Mucosa of stomach (tissue), 1 donor: ENCODE measurements around the gene TBX6.

Source experiments
- H3K27me3 ChIP-seq: one replicate; pipeline ENCODE4 v1.7.0; 2013; ENCODE audit warnings: mild to moderate bottlenecking, low read length; ENCODE audit not compliant: control insufficient read depth, insufficient read depth
- H3K36me3 ChIP-seq: one replicate; pipeline ENCODE4 v1.7.0; 2013; ENCODE audit warnings: low read length; ENCODE audit not compliant: control insufficient read depth, insufficient read depth
- H3K4me1 ChIP-seq: one replicate; pipeline ENCODE4 v1.7.0; 2013; ENCODE audit warnings: mild to moderate bottlenecking, low read length; ENCODE audit not compliant: control insufficient read depth, insufficient read depth
- H3K4me3 ChIP-seq: one replicate; pipeline ENCODE4 v1.7.0; 2013; ENCODE audit warnings: low read length
- H3K9ac ChIP-seq: one replicate; pipeline ENCODE4 v1.7.0; 2013; ENCODE audit warnings: mild to moderate bottlenecking, low read length, moderate library complexity
- H3K9me3 ChIP-seq: one replicate; pipeline ENCODE4 v1.7.0; 2013; ENCODE audit warnings: mild to moderate bottlenecking, low read length, moderate library complexity; ENCODE audit not compliant: control insufficient read depth
- donor health status: Pancreatic carcinoma.

The TBX6 gene

GRCh38 chr16:30066761-30067583 lies 24.8 kb downstream of the TBX6 start:
- Histone ChIP-seq H3K36me3 (peaks cover 35% of the 10 kb centered on the region), H3K27me3 (no peaks in the 10 kb centered on the region), H3K9me3 (no peaks in the 10 kb centered on the region), H3K4me1 (peaks cover 46% of the 10 kb centered on the region), H3K4me3 (peak overlapping the region; percentile 98), H3K9ac (peak overlapping the region; percentile 96)

DNA sequence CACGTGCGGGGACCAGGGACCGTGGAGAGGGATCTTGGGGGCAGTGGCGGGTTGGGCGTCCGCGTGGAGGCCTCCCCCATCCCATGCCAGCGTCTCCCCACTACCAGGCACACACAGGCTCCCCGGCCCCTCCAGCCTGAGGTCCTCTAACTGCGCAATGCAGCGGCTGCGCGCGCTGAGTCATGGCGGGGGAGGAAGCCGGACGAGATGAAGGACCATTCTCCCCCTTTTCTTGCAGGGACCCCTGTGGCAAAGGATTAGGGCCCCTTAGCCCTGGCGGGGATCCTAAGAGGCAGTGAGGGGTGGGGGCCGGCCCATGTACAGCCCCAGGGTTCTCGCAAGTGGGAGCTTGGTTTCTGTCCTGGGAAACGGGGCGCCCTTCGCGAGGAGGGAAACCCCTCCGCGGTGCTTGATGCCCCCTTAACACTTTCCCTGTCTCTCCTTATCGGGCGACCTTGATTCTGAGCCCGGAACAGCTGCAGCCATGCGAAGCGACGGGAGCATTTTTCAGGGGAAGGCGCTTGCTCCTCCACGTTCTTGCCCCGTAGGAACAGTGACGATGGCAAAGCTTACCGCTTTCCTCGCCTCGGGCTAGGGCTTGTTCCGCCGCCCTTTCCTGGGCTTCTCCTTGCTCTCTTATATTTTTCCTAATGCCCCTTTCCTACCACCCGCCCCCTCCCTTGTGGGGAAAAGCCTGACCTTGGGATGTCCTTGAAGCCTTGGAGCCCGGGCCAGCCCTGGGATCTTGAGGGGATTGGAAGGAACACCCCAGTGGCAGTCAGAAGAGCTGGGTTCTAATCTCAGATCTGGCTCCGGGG lies 25.6 kb downstream of the TBX6 start:
- peak overlapping the region; percentile 96 for H3K9ac ChIP-seq
- no peaks in the 10 kb centered on the region for H3K9me3 ChIP-seq
- peaks cover 46% of the 10 kb centered on the region for H3K4me1 ChIP-seq
- H3K4me3 ChIP-seq, result peak overlapping the region; percentile 98
- H3K27me3 ChIP-seq, result no peaks in the 10 kb centered on the region
- peaks cover 35% of the 10 kb centered on the region for H3K36me3 ChIP-seq

DNA sequence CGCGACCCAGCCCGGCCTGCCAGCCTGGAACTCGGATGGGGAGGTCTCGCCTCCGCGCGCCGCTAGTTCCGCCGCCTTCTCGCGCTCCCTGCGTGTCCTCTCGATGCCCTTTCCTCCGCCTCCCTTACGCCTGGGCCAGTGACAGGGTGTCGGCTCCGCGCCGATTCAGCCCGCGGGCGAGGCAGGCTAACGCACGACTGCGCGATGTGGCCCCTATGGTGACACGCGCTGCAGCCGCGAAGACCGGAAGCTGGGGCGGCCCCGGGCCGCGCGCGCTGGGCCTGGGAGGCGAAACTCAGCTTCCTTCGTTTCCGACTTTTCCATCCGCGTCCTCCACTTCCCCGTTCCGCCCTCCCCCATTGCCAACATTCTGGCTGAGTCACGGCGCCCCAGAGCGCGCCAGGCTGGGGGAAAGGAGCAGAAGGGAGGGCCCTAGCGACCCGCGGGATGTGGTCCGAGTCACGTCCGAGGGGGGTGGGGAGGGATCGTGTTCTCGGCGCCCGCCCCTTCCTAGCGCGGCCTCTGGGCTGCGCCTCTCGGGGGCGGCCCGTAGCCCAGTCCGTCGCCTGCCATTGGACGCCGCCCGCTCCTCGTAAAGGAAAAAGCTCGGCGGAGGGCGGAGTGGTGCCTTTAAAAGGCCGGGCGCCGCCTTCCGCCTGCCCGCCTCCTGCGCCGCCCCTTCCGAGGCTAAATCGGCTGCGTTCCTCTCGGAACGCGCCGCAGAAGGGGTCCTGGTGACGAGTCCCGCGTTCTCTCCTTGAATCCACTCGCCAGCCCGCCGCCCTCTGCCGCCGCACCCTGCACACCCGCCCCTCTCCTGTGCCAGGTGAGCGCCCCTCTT lies 26.4 kb downstream of the TBX6 start, which contains the start of gene ALDOA:
Gene ALDOA, plus strand, starts transcription at position 659 of the 841 bp plus-strand sequence. CDS start 1,138 bp downstream, outside the sequence.
- no peaks in the 10 kb centered on the region for H3K9me3 ChIP-seq
- H3K36me3 ChIP-seq, result peaks cover 28% of the 10 kb centered on the region
- no peaks in the 10 kb centered on the region for H3K27me3 ChIP-seq
- peaks cover 46% of the 10 kb centered on the region for H3K4me1 ChIP-seq
- peak within 1 kb of the TSS; percentile 96 for H3K9ac ChIP-seq
- H3K4me3 ChIP-seq, result peak within 1 kb of the TSS; percentile 98

DNA sequence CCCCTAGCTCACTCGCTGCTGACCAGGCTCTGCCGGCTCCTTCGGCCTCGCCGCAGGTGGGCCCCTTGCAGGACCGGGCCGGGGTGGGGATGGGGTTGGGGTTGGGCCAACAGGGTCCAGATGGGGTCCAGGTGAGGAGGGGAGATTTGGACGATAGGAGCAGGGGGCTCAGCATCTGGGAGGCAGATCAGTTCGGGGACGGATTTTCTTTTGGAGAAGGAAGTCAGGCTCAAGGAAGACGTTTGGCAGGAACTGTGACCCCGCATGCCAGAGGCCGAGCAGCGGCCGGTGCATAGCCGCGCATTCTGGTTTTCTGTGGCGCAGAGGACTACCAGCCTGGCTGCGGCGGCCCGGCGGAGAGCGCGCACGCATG lies 27.0 kb downstream of the TBX6 start:
- Histone ChIP-seq H3K9ac (peak overlapping the region; percentile 88), H3K9me3 (no peaks in the 10 kb centered on the region), H3K27me3 (no peaks in the 10 kb centered on the region), H3K4me1 (peaks cover 43% of the 10 kb centered on the region), H3K36me3 (peaks cover 22% of the 10 kb centered on the region), H3K4me3 (peak overlapping the region; percentile 82)

- peak overlapping the region; percentile 88 for H3K9ac ChIP-seq
- H3K4me3 ChIP-seq, result peak overlapping the region; percentile 82
- no peaks in the 10 kb centered on the region for H3K9me3 ChIP-seq
- peaks cover 16% of the 10 kb centered on the region for H3K36me3 ChIP-seq
- H3K4me1 ChIP-seq, result peaks cover 37% of the 10 kb centered on the region
- H3K27me3 ChIP-seq, result no peaks in the 10 kb centered on the region
Observed at GRCh38 chr16:30063893-30064728, 27.6 kb downstream of the TBX6 start.

DNA sequence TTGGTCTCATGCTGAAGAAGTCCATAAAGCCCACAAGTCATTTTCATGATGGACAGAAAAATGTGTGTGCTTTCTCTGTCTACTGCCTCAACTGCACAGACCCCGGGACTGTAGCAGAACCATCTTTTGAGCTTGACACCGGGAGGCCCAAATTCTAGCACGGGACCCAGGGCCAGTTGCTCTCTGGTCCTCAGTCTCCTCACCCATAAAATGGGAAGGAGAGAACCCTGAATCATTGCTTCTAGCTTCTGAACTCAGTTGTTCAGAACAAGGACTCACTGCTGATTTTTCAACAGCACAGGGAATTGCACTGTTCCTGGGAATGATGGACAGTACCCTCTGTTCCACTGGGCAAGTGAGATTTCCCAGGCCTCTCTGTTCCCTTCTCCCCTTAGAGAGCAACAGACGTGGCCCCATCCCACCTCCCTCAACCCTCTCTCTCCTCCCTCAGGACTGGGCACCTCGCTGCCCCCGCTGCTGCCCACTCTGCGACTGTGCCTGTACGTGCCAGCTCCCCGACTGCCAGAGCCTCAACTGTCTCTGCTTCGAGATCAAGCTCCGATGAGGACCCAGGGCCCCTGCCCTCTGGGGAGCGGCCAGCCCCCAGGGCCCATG lies 28.3 kb downstream of the TBX6 start:
- Histone ChIP-seq H3K9me3 (no peaks in the 10 kb centered on the region), H3K4me1 (peaks cover 30% of the 10 kb centered on the region), H3K27me3 (no peaks in the 10 kb centered on the region), H3K9ac (peak overlapping the region; percentile 88), H3K36me3 (peaks cover 9% of the 10 kb centered on the region), H3K4me3 (no peak overlapping the region)

- Histone ChIP-seq H3K36me3 (no peaks in the 10 kb centered on the region), H3K4me1 (peaks cover 17% of the 10 kb centered on the region), H3K4me3 (no peak overlapping the region), H3K27me3 (no peaks in the 10 kb centered on the region), H3K9me3 (no peaks in the 10 kb centered on the region), H3K9ac (no peak overlapping the region)
Observed at GRCh38 chr16:30060836-30061554, 30.7 kb downstream of the TBX6 start.

GRCh38 chr16:30060346-30060745 lies 31.4 kb downstream of the TBX6 start:
- Histone ChIP-seq H3K4me1 (peaks cover 22% of the 10 kb centered on the region), H3K9me3 (no peaks in the 10 kb centered on the region), H3K36me3 (no peaks in the 10 kb centered on the region), H3K9ac (no peak overlapping the region), H3K4me3 (no peak overlapping the region), H3K27me3 (no peaks in the 10 kb centered on the region)

DNA sequence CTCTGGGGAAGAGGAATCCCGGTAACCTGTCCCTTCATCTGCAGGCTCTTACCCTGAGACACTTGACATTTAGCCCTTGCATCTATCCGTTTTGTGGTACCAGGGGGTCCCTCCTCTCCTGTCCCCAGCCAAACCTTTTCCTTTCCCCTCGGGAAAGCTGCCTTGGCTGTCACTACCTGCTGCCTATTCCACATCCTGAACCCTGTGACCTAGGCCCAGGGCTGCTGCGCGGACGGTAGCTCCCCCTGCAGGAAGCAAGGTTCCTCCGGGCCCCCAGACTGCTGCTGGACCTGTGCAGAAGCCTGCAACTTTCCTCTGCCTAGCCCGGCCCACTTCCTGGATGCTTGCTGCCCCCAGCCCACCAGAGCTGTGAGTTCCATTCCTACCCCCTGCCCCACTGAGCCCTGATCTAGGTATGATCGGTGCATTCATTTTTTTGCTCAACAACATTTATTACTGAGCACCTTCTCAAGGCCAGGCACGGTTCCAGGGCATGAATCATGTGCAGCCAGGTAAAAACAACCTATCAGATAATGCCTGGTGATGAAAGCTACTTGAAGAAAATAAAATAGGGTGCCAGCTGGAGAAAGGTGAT lies 36.7 kb downstream of the TBX6 start:
- no peaks in the 10 kb centered on the region for H3K36me3 ChIP-seq
- H3K9ac ChIP-seq, result no peak overlapping the region
- H3K4me1 ChIP-seq, result peaks cover 20% of the 10 kb centered on the region
- no peaks in the 10 kb centered on the region for H3K27me3 ChIP-seq
- H3K9me3 ChIP-seq, result no peaks in the 10 kb centered on the region
- H3K4me3 ChIP-seq, result no peak overlapping the region

- no peak overlapping the region for H3K9ac ChIP-seq
- no peaks in the 10 kb centered on the region for H3K27me3 ChIP-seq
- peaks cover 20% of the 10 kb centered on the region for H3K4me1 ChIP-seq
- H3K4me3 ChIP-seq, result no peak overlapping the region
- H3K36me3 ChIP-seq, result no peaks in the 10 kb centered on the region
- H3K9me3 ChIP-seq, result no peaks in the 10 kb centered on the region
Observed at GRCh38 chr16:30054451-30054850, 37.3 kb downstream of the TBX6 start.
